ENCODE results near the gene KLLN. TPM values are rescaled to one million over a fixed set of nuclear protein-coding genes. Genes with fewer than 3 reads are reported as not detected.
"Not testable (repeated sequence)": the region's sequence is repeated elsewhere in the genome, so short reads cannot be mapped to it uniquely, and the experiment has no call there.

Gene KLLN
- total RNA-seq, 2 experiments from 2014 or later: 0.58 to 0.64 TPM

GRCh38 chr10:87838650-87839049, 24.7 kb downstream of the KLLN start:
- no peaks in the 10 kb centered on the region for H3K9me3 Mint-ChIP-seq
- no peak overlapping the region for H3K27ac Mint-ChIP-seq
- peaks cover 2% of the 10 kb centered on the region for H3K36me3 Mint-ChIP-seq
- no peaks in the 10 kb centered on the region for H3K4me1 Mint-ChIP-seq
- no peaks in the 10 kb centered on the region for H3K27me3 Mint-ChIP-seq
- no peak for DNase-seq
- H3K4me3 Mint-ChIP-seq: no peak overlapping the region

- Mint-ChIP-seq H3K9me3 (no peaks in the 10 kb centered on the region), H3K27ac (no peak overlapping the region), H3K4me1 (peaks cover 4% of the 10 kb centered on the region), H3K4me3 (no peak overlapping the region), H3K27me3 (no peaks in the 10 kb centered on the region), H3K36me3 (peaks cover 2% of the 10 kb centered on the region)
- no peak for DNase-seq
These were observed 25.9 kb downstream of the KLLN start for GRCh38 chr10:87837445-87837844.

GRCh38 chr10:87836098-87836497, 27.2 kb downstream of the KLLN start:
- Mint-ChIP-seq H3K27me3 (no peaks in the 10 kb centered on the region), H3K9me3 (no peaks in the 10 kb centered on the region), H3K36me3 (peaks cover 2% of the 10 kb centered on the region), H3K4me3 (no peak overlapping the region), H3K27ac (no peak overlapping the region), H3K4me1 (peaks cover 4% of the 10 kb centered on the region)
- DNase-seq: no peak

- H3K9me3 Mint-ChIP-seq: peaks cover 1% of the 10 kb centered on the region
These were observed 33.2 kb downstream of the KLLN start for GRCh38 chr10:87829986-87830729.

GRCh38 chr10:87829051-87829450, 34.3 kb downstream of the KLLN start:
- not testable (repeated sequence) for H3K27me3 Mint-ChIP-seq, H3K27ac Mint-ChIP-seq, H3K36me3 Mint-ChIP-seq, DNase-seq, H3K4me3 Mint-ChIP-seq, H3K9me3 Mint-ChIP-seq
- H3K4me1 Mint-ChIP-seq: peaks cover 22% of the 10 kb centered on the region

More at GRCh38 chr10:87829986-87830729, 33.2 kb downstream of the KLLN start:
- Mint-ChIP-seq H3K4me3 (no peak overlapping the region), H3K27me3 (no peaks in the 10 kb centered on the region), H3K4me1 (peaks cover 22% of the 10 kb centered on the region), H3K27ac (no peak overlapping the region), H3K36me3 (no peaks in the 10 kb centered on the region)
- DNase-seq: no peak

GRCh38 chr10:87827681-87828080, 35.7 kb downstream of the KLLN start:
- Mint-ChIP-seq H3K4me1 (peaks cover 18% of the 10 kb centered on the region), H3K27ac (no peak overlapping the region), H3K27me3 (no peaks in the 10 kb centered on the region), H3K9me3 (peaks cover 1% of the 10 kb centered on the region), H3K4me3 (no peak overlapping the region), H3K36me3 (no peaks in the 10 kb centered on the region)
- no peak for DNase-seq

GRCh38 chr10:87826653-87827052, 36.7 kb downstream of the KLLN start:
- H3K27me3 Mint-ChIP-seq: no peaks in the 10 kb centered on the region
- peaks cover 1% of the 10 kb centered on the region for H3K9me3 Mint-ChIP-seq
- H3K4me1 Mint-ChIP-seq: peaks cover 18% of the 10 kb centered on the region
- H3K27ac Mint-ChIP-seq: peak overlapping the region; percentile 31
- DNase-seq: no peak
- H3K4me3 Mint-ChIP-seq: no peak overlapping the region
- H3K36me3 Mint-ChIP-seq: no peaks in the 10 kb centered on the region

GRCh38 chr10:87819289-87819585, 44.1 kb downstream of the KLLN start:
- no peak overlapping the region for H3K4me3 Mint-ChIP-seq
- peaks cover 30% of the 10 kb centered on the region for H3K4me1 Mint-ChIP-seq
- peaks cover 10% of the 10 kb centered on the region for H3K36me3 Mint-ChIP-seq
- no peaks in the 10 kb centered on the region for H3K9me3 Mint-ChIP-seq
- DNase-seq: no peak
- no peak overlapping the region for H3K27ac Mint-ChIP-seq
- no peaks in the 10 kb centered on the region for H3K27me3 Mint-ChIP-seq

GRCh38 chr10:87818505-87819288, 44.6 kb downstream of the KLLN start:
- Mint-ChIP-seq H3K27me3 (no peaks in the 10 kb centered on the region), H3K9me3 (no peaks in the 10 kb centered on the region), H3K4me3 (peak overlapping the region; percentile 85), H3K4me1 (peaks cover 32% of the 10 kb centered on the region), H3K36me3 (peaks cover 11% of the 10 kb centered on the region), H3K27ac (peak overlapping the region; percentile 94)
- DNase-seq: peak; percentile 68

- H3K4me1 Mint-ChIP-seq: peaks cover 32% of the 10 kb centered on the region
- peak within 1 kb of the TSS; percentile 85 for H3K4me3 Mint-ChIP-seq
These were observed 45.5 kb downstream of the KLLN start, which contains the start of gene ATAD1 for GRCh38 chr10:87817609-87818504. TSS of gene ATAD1 (minus strand) at chr10:87818226. CDS start at chr10:87814599, 3,627 bp downstream.

GRCh38 chr10:87816898-87817608, 46.3 kb downstream of the KLLN start:
- H3K27ac Mint-ChIP-seq: peak overlapping the region; percentile 94
- H3K4me1 Mint-ChIP-seq: peaks cover 34% of the 10 kb centered on the region
- H3K36me3 Mint-ChIP-seq: peaks cover 13% of the 10 kb centered on the region
- H3K27me3 Mint-ChIP-seq: no peaks in the 10 kb centered on the region
- H3K4me3 Mint-ChIP-seq: peak overlapping the region; percentile 85
- no peaks in the 10 kb centered on the region for H3K9me3 Mint-ChIP-seq
- DNase-seq: no peak

More at GRCh38 chr10:87817609-87818504, 45.5 kb downstream of the KLLN start, which contains the start of gene ATAD1:
- no peaks in the 10 kb centered on the region for H3K27me3 Mint-ChIP-seq
- H3K9me3 Mint-ChIP-seq: no peaks in the 10 kb centered on the region
- peak within 1 kb of the TSS; percentile 94 for H3K27ac Mint-ChIP-seq
- DNase-seq: peak; percentile 92
- peaks cover 11% of the 10 kb centered on the region for H3K36me3 Mint-ChIP-seq

- DNase-seq: no peak
- Mint-ChIP-seq H3K9me3 (no peaks in the 10 kb centered on the region), H3K4me1 (peaks cover 38% of the 10 kb centered on the region), H3K27me3 (no peaks in the 10 kb centered on the region), H3K27ac (no peak overlapping the region), H3K4me3 (peak overlapping the region; percentile 85), H3K36me3 (peaks cover 20% of the 10 kb centered on the region)
These were observed 47.0 kb downstream of the KLLN start for GRCh38 chr10:87816163-87816897.
